HG03442 (cell line): Measurements from ENCODE around the gene CD82.

Experiments
- ATAC-seq: cut with Tn5 transposase; IDR thresholded peaks from one replicate; pipeline ENCODE4 v1.9.1; 2021; ENCODE audit warnings: mild to moderate bottlenecking, moderate library complexity; ENCODE audit not compliant: unreplicated experiment

CD82 gene, protein sequence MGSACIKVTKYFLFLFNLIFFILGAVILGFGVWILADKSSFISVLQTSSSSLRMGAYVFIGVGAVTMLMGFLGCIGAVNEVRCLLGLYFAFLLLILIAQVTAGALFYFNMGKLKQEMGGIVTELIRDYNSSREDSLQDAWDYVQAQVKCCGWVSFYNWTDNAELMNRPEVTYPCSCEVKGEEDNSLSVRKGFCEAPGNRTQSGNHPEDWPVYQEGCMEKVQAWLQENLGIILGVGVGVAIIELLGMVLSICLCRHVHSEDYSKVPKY

DNA sequence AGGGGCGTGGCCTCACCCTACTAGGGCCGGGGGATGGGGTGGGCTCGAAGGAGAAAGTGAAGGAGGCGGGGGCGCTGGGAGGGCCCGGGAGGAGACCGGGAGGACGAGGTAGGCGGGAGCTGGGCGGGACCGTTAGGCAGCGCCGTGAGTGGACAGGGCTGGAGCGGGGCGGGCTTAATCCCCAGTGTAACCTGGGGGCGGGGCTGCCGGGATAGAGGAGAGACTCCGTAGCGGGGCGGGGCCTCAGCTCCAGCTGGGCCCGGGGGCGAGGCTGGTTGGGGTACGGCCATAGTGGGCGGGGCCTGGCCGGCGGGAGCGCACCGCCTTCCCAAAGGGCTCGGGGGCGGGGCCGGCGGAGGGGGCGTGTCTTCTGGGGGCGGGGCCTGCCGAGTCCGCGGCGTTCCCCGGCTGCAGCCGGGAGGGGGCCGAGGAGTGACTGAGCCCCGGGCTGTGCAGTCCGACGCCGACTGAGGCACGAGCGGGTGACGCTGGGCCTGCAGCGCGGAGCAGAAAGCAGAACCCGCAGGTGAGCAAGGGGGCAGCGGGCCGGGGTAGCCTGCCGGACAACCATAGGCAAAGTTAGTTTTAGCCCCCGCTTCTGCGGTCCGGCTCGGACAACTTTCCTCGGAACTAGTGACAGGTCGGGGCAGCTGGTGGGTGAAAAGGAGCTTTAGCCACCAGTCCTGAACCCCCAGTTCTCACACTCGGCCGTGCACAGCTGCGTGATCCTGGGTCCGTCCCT, at the start of gene CD82:
Gene CD82, plus strand, starts transcription at position 453 of the 742 bp plus-strand sequence. CDS start 29,000 bp downstream, outside the sequence.
- ATAC-seq = peak; percentile 75

DNA sequence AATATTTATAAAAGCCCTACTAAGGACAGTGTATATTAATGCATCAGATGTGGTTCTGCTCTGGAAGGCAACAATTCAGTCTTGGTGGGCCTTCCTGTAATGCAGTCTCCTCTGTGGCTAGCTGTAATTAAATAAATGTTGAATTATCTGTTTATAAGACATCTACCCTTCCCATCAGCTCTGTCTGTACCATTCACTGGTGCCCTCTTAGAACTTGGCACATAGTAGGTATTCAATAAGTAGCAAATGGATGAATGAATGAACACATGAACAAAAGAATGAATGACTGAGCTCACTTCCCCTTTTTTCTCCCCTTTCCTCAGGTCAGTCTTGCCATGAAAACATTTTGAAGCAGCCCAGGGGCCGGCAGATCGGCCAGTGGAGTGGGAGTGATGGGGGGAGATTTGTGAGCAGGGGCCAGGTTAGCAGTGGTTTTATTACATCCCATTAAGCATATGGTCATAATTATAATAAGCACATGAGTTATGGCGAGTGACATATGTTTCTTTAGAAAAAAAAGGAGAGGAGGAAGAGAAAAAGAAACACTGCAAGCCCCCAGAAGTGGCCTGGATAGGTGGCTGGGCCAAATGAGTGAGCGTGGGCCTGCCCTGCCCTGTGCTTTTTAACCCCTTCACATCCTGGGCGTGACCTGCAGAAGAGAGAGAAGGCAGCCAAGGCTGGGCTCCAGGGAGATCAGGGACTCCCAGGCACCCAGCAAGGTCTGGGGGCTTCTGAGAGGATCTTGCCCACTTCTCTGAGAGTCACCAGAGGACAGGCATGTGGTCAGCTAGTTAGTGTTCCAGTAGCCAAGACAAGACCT, 48.6 kb upstream of the CD82 start:
- ATAC-seq = no peak

DNA sequence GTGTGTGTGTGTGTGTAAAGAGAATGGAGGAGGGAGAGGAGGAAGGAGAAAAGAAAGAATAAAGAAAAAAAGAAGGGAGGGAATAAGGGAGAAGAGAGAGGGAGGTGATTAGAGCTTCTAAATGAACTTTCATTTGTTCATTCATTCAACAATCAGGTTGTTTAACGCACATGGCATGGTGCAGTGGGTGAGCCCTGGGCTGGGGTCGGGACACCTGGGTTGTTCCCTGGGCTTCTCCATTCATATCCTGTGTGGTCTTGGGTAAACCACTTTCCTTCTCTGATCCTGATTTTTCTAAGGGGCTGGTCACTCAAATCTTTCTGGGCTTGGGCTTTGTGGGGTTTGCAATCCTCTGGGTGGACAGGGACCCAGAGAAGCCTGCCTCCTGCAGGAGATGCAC, 47.9 kb upstream of the CD82 start:
- no peak for ATAC-seq

DNA sequence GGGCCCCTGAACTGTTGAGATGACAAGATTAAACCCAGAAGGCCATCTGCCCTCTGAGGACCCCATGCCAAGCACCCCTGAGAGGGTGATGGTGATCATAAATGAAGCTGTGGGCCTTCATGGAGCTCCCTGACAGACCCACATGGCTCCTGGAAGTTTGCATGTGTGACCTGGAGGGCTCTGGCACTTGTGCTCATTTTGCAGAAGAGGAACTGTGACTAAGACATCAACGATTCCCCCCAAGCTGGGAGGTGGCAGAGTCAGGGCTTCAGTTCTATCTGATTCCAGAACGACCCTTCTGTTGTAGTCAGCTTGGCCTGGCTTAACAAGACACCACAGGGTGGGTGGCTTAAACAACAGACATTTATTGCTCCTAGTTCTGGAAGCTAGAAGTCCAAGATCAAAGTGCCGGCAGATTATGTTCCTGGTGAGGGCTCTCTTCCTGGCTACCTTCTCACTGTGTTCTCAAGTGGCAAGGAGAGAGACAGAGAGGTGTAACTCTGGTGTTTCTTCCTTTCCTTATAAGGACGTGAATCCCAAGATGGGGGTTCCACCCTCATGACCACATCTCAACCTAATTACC, 46.4 kb upstream of the CD82 start:
- ATAC-seq = no peak

DNA sequence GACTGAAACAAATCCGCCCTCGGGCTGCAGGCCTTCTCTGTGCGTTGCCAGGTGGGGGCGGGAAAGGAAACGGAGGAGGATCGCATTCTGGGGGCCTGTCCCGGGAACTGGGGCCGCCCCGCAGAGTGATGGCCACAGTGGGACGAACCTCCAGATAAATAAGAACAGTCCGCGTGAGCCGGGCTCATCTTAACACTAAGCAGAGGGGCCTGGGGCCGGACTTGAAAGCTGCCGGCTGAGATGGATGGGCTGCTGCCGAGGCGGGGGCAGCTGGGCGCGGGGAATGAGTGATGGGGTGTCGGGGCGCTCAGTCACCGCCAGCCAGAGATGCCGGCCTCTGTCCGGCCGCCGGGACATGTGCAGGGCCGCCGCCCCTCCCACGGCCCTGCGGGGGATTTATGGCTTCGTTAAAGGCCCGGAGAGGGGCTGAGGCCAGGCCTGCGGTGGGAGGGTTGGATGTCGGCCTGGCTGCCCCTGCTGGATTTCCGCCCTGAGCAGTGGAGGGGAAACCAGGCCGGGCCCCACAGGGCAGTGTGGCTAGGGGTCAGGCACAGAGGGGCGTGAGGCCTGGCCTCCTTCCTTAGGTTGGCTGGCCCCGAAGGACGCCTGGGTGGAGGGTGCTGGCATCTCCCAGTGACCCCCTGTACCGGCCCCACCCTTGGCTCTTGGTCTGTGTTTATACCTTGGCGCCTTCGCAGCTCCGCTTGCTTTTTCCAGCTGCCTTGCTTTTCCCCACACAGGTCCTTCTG, 45.3 kb upstream of the CD82 start:
- ATAC-seq = no peak

DNA sequence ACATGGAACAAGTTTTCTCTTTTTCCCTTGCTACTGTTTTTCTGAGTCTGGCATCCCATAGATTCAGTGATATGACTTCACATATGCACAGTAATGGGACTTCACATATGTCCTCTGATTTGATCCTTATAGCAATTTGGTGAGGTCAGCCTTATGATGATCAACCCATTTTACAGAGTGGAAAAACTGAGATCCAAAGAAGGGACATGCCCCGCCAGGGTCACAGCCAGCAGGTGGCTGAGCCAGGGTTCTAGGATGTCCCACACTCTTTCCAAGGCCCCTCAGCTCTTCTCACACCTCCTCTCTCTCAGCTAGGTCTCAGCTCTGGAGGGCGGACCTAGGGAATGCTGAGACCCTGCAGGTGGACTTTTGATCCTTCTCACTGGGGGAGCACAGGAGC, 44.3 kb upstream of the CD82 start:
- no peak for ATAC-seq

DNA sequence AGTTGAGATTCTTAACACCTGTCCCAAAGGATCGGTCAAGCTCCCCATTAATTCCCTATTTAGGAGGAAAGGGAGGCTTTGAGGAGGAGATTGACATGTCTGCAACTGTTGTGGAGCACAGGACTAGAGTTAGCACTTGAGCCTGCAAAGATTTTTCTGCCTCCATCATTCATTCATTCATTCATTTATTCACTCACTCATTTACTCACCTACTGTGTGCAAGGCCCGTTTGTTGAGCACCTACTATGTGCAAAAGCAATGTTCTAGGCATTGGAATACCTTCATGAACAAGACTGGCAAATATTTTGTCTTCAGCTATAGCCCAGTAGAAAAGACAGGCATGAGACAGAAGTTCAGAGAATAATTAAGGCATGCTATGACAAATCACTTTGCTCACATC, 43.2 kb upstream of the CD82 start:
- ATAC-seq = no peak

DNA sequence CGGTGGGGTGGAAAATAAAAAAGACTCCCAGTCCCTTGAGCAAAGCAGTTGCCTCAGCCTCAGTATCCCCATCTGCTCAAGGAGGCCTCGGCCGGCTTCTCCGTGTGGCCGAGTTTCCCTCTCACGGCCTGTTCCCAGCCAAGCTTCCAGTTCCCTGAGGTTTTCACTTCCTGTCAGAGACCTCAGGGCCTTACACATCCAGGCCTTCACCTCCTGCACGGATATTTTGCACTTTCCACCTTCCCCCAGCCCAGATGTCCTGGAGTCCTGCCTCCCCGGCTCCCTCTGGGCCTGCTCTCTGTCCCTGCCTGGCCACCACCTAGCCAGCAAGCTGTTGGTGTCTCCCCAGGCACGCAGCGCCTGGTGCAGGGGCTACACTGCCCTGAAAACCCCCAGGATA, 41.1 kb upstream of the CD82 start:
- ATAC-seq = no peak

DNA sequence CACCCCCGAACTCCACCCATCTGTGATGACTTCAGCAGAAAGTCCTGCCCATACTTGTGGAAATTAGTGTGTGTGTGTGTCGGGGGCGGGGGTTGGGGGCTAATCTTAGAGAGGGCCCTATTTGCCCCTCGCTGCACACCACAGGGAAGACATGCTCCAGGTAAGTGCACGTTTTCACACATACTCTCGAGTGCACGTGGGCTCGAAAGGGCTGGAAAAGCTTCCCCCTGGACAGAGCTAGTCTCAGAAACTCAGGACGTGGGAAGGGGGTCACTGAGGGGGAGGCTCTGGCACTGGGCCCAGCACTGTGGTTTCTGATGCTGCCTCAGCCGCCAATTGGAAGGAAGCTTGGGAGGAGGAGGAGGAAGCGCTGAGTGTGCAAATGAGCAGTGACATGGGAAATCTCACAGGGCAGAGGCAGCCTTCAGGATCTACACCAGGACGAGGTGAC, 40.7 kb upstream of the CD82 start:
- no peak for ATAC-seq

DNA sequence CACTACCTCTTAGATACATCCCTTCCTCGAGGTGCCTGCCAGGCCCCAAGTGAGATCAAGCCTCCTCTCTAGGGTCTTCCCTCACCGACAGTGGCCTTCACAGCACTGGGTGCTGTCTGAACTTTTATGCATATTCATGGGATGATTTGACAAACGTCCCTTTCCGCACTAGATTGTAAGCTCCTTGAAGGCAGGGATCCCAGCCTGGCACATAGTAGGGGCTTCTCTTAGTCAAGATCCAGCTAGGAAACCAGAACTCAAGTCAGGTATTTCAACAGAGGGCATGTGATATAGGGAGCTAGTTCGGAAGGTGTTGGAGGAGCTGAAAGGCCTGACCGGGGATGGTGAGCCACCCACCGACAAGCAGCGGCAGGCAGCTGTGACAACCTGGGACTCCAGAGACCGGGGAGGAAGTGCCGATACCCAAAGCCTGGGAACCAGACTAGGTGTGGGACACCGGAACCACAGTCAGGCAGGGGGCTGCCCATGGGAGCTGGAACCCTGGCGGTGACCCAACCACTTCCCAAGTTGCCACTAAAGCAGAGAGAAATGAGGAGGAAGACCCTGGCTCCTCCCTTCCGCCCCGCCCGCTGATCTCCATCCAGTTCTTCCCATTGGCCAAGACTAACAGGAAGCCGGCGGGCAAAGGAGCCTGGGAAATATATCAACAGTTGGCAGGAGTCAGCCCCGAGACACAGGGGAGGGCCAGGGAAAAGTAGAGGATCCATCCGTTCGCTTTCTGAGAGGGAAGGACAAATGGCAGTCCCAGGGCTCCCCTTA, 39.8 kb upstream of the CD82 start:
- ATAC-seq = no peak

DNA sequence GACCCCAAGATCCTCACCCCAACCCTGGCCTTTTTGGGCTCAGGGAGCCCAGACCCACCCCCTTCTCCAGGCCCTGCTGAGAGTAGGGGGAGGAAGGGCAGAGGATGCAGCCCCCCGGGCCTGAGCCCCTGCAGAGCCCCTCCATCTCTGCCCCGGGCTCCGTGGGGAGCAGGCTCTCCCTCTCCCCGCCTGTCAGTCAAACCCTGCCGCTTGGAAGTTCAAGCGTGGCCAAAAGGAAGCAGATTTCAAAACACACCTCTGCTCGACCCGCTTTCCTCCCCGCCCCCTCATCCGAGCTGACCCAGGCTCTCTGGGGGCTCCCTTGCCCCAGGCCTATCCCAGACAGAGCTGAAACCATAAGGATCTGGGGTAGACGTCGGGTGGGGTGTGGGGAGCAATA, 39.0 kb upstream of the CD82 start:
- no peak for ATAC-seq

DNA sequence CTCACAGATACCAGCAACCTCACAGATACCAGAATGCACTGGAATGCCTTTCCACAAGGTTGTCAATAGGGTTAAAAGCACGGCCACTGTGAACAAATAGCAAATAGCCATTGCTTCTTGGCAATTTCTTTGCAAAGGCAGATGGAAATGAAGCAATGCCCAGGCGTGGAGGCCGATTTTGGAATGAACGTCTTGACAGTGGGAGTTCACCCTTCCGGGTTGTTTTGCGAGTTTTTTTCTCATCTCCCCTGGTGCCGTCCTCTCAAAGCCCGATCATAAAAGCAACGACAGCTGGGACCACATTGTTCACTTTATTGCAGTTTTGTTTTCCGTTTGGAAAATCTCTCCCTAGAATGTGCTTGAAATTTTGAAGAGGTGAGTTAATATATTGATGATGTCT, 38.0 kb upstream of the CD82 start:
- ATAC-seq = no peak

DNA sequence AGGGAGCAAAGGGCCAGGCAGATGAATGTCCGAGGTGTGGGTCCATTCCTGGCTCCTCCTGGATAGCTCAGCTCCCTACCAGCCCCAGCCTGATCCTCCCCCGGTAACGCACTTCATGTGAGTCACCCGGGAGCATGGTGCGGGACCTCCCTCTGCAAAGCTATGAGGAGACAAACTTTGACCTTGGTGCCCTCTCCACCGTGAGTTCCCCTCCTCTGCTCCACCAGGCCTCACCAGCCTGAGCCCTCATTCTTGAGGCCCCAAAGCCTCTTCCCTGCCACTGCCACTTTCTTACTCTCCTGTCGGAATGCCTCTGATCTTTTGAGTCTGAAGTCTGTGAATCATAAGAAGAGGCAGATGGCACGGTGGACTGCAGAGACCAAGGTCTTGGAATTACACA, 37.4 kb upstream of the CD82 start:
- ATAC-seq = no peak

DNA sequence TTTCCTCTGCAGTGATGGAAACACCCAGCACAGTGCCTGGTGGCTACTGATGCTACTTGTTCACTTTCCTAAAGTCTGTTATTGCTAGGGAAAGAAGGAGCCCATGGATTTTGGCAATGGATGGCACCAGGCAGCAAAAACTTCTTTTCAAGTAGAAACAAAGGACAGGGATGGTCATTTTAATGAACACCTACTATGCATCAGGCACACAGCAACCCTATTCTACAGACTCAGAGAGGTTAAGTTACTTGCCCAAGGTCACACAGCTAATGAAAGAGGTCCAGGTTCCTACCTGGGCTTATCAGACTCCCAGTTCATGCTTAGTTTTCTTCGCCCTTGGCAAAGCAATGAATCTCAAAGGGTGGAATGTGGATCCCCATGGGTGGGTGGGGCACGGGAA, 36.9 kb upstream of the CD82 start:
- ATAC-seq = no peak

DNA sequence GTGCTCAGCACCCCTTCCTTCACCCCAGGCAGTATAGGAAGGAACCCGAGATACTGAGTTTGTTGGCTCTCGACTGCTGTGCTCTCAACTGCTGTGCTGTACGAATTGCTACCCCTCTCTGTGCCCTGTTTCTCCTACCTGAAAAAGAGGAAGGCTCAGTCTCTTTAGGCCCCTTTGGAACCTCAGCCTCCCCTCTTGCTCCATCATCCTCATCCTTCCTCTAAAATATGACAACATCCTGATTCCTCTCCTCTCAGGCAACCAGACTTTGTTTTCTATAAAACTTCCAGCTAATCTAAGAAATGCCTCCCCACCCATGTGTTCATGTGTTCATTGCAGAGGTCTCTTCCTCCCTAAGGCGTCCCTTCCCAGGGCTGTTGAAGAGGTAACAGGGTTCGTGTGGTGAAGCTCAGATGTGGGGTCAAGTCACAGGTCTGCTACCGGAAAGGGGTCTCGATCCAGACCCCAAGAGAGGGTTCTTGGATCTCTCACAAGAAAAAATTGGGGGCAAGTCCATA, 35.5 kb upstream of the CD82 start:
- ATAC-seq = no peak

DNA sequence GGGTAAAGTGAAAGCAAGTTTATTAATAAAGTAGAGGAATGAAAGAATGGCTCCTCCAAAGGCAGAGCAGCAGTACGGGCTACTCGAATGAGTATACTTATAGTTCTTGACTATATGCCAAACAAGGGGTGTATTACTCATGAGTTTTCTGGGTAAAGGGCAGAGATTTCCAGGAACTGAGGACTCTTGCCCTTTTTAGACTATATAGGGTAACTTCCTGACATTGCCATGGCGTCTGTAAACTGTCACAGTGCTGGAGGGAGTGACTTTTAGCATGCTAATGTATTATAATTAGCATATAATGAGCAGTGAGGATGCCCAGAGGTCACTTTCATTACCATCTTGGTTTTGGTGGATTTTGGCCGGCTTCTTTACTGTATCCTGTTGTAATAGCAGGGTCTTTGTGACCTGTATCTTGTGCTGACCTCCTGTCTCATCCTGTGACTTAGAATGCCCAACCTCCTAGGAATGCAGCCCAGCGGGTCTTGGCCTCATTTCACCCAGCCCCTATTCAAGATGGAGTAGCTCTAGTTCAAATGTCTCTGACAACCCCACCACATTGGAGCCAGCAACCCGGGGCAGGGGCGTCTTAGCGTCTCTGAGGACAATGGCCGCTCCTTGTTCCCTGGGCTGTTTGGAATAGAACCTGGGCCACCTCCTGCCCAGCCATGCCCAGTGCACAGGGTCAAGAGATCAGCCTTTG, 34.9 kb upstream of the CD82 start:
- no peak for ATAC-seq

DNA sequence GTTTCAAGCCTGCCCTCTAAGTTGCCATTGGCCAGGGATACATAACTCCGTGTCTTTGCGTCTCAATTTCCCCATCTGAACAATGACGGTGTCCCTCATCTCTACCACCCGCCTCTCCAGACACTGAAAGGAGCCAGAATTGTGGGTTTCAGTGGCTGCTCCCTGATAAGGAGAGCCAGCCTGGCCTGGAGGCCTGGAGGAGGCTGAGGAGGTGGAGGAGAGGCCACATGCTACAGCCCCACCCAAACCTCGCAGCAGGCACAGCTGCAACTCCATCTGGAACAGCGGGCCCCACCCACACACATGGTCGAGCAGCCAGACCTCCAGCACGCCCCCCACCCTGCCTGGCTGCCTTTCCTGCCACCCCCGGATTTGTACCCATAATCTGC, 34.4 kb upstream of the CD82 start:
- ATAC-seq = no peak

DNA sequence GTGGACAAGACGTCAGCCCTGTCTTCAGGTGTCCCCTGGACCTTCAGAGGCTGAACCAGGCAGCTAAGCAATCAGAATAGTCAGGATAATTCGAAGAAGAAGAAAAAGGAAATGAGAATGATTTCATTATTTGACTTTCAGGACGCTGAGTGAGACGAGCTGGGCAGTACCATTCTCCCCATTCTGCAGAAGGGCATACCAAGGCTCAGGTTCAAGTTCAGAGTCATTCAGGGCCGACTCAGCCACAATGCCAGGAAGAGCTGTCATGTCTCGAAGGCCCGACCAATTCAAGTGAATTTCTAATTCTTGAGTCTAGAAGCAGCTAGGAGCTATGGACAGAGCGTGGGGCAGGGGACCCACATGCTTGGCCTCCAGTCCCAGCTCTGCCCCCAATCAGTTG, 33.8 kb upstream of the CD82 start:
- ATAC-seq = no peak

DNA sequence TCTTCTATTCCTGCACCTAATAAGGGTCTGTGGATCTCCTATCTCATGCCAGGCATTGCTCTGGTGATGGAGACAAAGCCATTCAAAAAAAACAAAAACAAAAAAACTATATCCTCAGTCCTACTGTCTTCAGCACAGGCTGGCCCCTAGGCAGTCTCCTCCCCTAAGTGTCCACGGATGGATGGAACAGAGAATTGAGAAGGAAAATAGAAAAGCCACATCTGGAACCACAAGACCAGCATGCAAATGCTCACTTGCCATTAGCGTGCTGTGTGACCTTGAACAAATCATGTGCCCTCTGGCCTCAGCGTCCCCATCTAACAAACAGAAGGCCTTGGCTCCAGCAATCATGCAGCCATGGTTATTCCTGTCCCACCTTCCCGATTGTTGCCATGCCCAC, 32.7 kb upstream of the CD82 start:
- ATAC-seq = peak; percentile 43
